HepG2 (cell line): ENCODE measurements around the gene VDAC1. TPM values are rescaled to one million over a fixed set of nuclear protein-coding genes. Genes with fewer than 3 reads are reported as not detected.

Experiments used
- ARHGAP35 ChIP-seq: sonication (generic); formaldehyde crosslinking; IDR thresholded peaks from 2 replicates; pipeline ENCODE4 v1.9.0; 2022; ENCODE audit warnings: mild to moderate bottlenecking, inconsistent platforms, moderate library complexity, missing genetic modification reagents, borderline replicate concordance
- ARID2 ChIP-seq: sonication (generic); formaldehyde crosslinking; IDR thresholded peaks from 2 replicates; pipeline ENCODE4 v1.8.1; 2022; ENCODE audit warnings: mild to moderate bottlenecking, missing genetic modification reagents, borderline replicate concordance
- IKZF4 ChIP-seq: sonication (generic); formaldehyde crosslinking; IDR thresholded peaks from 2 replicates; pipeline ENCODE4 v1.5.1; 2020; ENCODE audit warnings: borderline replicate concordance, mild to moderate bottlenecking, low read depth, missing genetic modification reagents; ENCODE audit errors: not compliant biosample characterization
- SP5 ChIP-seq: IDR thresholded peaks from 2 replicates; pipeline ENCODE4 v1.6.1; 2016; ENCODE audit warnings: low read depth, borderline replicate concordance
- ZNF292 ChIP-seq: sonication (generic); formaldehyde crosslinking; IDR thresholded peaks from 2 replicates; pipeline ENCODE4 v1.8.1; 2022; ENCODE audit warnings: mild to moderate bottlenecking, low read depth, missing genetic modification reagents, borderline replicate concordance
- ZNF776 ChIP-seq: sonication (generic); formaldehyde crosslinking; IDR thresholded peaks from 2 replicates; pipeline ENCODE4 v1.4.0; 2020; ENCODE audit warnings: mild to moderate bottlenecking, missing genetic modification reagents
- ZNF790 ChIP-seq: sonication (generic); formaldehyde crosslinking; IDR thresholded peaks from 2 replicates; pipeline ENCODE4 v1.8.0; 2022; ENCODE audit warnings: missing genetic modification reagents, mild to moderate bottlenecking, borderline replicate concordance
- polyA plus RNA-seq, 8 experiments: library from polyadenylated mRNA; depleted of rRNA in 3 of 8; stranded (reverse) in 7 of 8; unstranded in 1 of 8; fragments of >200 nt; fragmentation: Illumina TruSeq in 4 of 8; extraction: Trizol in 4 of 8; gene quantifications; 2 replicates each; pipeline versions ENCODE4 v1.2.1 to v1.2.3, GENCODE V29; 2011 to 2016; ENCODE audit warnings: low read depth in 4 of 8, missing spikeins in 1 of 8, mixed read lengths in 1 of 8; ENCODE audit not compliant: insufficient read depth in 1 of 8
- total RNA-seq, 5 experiments: library from RNA; depleted of rRNA; stranded (reverse); fragments of >200 nt; fragmentation: Illumina TruSeq; extraction: Trizol; gene quantifications; 2 replicates each; pipeline ENCODE4 v1.2.3, GENCODE V29; 2016; ENCODE audit warnings: low read depth in 1 of 5
- TF ChIP-seq, protein P1 (sequence below): sonication (generic); formaldehyde crosslinking; IDR thresholded peaks from 2 replicates; pipeline ENCODE4 v1.4.0; 2020; ENCODE audit warnings: mild to moderate bottlenecking, missing genetic modification reagents
- TF ChIP-seq, protein P2 (sequence below): sonication (generic); formaldehyde crosslinking; IDR thresholded peaks from 2 replicates; pipeline ENCODE4 v1.8.1; 2022; ENCODE audit warnings: mild to moderate bottlenecking, missing genetic modification reagents
- TF ChIP-seq, protein P3 (sequence below): sonication (generic); formaldehyde crosslinking; IDR thresholded peaks from 2 replicates; pipeline ENCODE4 v1.8.0; 2022; ENCODE audit warnings: low read depth, missing genetic modification reagents
- TF ChIP-seq, protein P4 (sequence below): sonication (generic); formaldehyde crosslinking; IDR thresholded peaks from 2 replicates; pipeline ENCODE4 v1.4.0; 2020; ENCODE audit warnings: low read depth, missing genetic modification reagents
- TF ChIP-seq, protein P5 (sequence below): IDR thresholded peaks from 2 replicates; pipeline ENCODE4 v1.6.1; 2012; ENCODE audit warnings: inconsistent platforms

VDAC1 gene
- total and polyA plus RNA-seq, 2 of the 13 experiments (the other 11 are each of a cell fraction or from before 2014, with no cell fraction given) = 112 to 380 TPM

DNA sequence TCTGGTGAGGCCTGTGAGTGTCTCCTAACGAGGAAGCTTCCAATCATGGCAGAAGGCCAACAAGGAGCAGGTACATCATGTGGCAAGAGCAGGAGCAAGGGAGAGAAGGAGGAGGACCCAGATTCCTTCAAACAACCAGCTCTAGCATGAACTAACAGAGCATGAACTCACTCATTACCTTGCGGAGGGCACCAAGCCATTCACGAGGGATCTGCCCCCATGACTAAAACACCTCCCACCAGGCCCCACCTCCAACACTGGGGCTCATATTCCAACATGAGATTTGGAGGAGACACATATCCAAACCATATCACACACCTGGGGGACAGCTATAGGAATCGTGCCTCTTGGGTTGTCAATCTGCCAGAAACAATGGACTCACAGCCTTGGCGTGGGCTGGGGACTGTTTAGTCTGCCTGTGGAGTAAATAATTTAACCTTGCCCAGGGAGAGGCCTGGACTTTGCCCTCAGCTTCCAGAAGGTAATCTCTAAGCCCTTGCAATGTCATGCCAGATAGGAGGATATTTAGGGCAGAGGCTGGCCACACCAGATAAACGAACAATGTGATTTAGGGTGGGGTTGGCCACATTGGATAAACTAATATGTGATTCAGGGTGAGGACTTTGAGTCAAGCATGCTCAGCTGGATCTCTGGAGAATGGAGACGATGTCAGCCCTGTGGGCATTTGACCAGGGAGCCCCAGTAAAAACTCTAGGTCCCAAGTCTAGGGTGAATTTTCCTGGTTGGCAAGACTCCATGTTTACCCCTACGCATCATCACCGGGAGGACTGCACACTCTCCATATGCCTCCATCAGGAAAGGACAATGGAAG is 13.6 kb upstream of the VDAC1 start (continued):
- TF ChIP-seq SP5 (0 out of 2 replicates have a peak, but pooled peaks have one; percentile 9), ARHGAP35 (CRISPR knock-in tag) (no peak), ARID2 (CRISPR knock-in tag) (no peak), ZNF776 (CRISPR knock-in tag) (no peak), ZNF292 (0 out of 2 replicates have a peak, but pooled peaks have one; percentile 25), IKZF4 (CRISPR knock-in tag) (no peak), ZNF790 (CRISPR knock-in tag) (0 out of 2 replicates have a peak, but pooled peaks have one; percentile 55)
- TF ChIP-seq, protein P1, sequence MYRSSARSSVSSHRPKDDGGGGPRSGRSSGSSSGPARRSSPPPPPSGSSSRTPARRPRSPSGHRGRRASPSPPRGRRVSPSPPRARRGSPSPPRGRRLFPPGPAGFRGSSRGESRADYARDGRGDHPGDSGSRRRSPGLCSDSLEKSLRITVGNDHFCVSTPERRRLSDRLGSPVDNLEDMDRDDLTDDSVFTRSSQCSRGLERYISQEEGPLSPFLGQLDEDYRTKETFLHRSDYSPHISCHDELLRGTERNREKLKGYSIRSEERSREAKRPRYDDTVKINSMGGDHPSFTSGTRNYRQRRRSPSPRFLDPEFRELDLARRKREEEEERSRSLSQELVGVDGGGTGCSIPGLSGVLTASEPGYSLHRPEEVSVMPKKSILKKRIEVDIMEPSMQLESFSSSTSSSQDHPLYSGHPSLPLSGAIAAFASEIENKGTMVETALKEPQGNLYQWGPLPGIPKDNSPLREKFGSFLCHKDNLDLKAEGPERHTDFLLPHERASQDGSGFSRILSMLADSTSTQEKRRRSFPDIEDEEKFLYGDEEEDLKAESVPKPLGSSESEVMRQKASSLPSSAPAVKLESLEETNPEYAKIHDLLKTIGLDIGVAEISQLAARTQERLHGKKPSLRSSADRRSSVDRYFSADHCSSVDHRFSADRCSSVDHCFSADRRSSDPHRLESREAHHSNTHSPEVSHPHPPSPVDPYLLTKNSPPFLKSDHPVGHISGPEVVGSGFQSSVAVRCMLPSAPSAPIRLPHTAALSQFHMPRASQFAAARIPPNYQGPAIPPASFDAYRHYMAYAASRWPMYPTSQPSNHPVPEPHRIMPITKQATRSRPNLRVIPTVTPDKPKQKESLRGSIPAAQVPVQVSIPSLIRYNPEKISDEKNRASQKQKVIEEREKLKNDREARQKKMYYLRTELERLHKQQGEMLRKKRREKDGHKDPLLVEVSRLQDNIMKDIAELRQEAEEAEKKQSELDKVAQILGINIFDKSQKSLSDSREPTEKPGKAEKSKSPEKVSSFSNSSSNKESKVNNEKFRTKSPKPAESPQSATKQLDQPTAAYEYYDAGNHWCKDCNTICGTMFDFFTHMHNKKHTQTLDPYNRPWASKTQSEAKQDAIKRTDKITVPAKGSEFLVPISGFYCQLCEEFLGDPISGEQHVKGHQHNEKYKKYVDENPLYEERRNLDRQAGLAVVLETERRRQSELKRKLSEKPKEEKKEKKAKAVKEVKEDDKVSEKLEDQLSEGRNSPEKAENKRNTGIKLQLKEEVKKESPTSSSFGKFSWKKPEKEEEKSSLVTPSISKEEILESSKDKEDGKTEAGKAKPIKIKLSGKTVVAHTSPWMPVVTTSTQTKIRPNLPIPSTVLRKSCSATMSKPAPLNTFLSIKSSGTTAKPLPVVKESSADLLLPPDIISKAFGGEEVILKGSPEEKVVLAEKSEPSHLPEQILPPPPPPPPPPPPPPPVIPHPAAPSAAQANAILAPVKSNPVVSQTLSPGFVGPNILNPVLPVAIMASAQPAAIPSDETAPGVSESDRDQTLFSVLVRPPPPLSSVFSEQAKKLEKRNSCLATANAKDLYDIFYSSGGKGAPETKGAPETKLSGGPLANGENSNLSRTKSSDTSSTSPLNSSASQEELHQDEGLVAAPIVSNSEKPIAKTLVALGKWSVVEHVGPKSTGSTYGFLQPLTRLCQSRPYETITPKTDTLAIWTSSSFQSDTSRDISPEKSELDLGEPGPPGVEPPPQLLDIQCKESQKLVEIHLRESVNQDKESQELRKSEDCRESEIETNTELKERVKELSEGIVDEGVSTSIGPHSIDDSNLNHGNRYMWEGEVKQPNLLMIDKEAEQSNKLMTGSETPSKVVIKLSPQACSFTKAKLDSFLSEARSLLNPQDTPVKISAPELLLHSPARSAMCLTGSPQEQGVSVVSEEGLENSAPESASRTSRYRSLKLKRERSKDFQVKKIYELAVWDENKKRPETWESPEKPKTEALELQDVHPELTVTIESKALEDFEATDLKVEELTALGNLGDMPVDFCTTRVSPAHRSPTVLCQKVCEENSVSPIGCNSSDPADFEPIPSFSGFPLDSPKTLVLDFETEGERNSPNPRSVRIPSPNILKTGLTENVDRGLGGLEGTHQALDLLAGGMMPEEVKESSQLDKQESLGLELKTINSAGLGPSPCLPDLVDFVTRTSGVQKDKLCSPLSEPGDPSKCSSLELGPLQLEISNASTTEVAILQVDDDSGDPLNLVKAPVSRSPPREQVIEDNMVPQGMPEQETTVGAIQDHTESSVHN (CRISPR knock-in tag) = no peak
- TF ChIP-seq, protein P2, sequence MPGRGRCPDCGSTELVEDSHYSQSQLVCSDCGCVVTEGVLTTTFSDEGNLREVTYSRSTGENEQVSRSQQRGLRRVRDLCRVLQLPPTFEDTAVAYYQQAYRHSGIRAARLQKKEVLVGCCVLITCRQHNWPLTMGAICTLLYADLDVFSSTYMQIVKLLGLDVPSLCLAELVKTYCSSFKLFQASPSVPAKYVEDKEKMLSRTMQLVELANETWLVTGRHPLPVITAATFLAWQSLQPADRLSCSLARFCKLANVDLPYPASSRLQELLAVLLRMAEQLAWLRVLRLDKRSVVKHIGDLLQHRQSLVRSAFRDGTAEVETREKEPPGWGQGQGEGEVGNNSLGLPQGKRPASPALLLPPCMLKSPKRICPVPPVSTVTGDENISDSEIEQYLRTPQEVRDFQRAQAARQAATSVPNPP (CRISPR knock-in tag) = no peak
- TF ChIP-seq, protein P3, sequence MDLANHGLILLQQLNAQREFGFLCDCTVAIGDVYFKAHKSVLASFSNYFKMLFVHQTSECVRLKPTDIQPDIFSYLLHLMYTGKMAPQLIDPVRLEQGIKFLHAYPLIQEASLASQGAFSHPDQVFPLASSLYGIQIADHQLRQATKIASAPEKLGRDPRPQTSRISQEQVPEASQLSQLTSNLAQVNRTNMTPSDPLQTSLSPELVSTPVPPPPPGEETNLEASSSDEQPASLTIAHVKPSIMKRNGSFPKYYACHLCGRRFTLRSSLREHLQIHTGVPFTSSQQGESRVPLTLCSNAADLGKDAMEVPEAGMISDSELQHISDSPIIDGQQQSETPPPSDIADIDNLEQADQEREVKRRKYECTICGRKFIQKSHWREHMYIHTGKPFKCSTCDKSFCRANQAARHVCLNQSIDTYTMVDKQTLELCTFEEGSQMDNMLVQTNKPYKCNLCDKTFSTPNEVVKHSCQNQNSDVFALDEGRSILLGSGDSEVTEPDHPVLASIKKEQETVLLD (CRISPR knock-in tag) = no peak
- TF ChIP-seq, protein P4, sequence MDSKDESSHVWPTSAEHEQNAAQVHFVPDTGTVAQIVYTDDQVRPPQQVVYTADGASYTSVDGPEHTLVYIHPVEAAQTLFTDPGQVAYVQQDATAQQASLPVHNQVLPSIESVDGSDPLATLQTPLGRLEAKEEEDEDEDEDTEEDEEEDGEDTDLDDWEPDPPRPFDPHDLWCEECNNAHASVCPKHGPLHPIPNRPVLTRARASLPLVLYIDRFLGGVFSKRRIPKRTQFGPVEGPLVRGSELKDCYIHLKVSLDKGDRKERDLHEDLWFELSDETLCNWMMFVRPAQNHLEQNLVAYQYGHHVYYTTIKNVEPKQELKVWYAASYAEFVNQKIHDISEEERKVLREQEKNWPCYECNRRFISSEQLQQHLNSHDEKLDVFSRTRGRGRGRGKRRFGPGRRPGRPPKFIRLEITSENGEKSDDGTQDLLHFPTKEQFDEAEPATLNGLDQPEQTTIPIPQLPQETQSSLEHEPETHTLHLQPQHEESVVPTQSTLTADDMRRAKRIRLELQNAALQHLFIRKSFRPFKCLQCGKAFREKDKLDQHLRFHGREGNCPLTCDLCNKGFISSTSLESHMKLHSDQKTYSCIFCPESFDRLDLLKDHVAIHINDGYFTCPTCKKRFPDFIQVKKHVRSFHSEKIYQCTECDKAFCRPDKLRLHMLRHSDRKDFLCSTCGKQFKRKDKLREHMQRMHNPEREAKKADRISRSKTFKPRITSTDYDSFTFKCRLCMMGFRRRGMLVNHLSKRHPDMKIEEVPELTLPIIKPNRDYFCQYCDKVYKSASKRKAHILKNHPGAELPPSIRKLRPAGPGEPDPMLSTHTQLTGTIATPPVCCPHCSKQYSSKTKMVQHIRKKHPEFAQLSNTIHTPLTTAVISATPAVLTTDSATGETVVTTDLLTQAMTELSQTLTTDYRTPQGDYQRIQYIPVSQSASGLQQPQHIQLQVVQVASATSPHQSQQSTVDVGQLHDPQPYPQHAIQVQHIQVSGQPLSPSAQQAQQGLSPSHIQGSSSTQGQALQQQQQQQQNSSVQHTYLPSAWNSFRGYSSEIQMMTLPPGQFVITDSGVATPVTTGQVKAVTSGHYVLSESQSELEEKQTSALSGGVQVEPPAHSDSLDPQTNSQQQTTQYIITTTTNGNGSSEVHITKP (CRISPR knock-in tag) = 0 out of 2 replicates have a peak, but pooled peaks have one; percentile 70
- TF ChIP-seq, protein P5, sequence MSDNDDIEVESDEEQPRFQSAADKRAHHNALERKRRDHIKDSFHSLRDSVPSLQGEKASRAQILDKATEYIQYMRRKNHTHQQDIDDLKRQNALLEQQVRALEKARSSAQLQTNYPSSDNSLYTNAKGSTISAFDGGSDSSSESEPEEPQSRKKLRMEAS = peak; percentile 35; the same call in 1 of the 2 replicates
